Prostate gland (tissue), 2 donors: ENCODE data around the gene ABCA13. TPM values are rescaled to one million over a fixed set of nuclear protein-coding genes. Genes with fewer than 3 reads are reported as not detected.
"Not testable (repeated sequence)": the region's sequence is repeated elsewhere in the genome, so short reads cannot be mapped to it uniquely, and the experiment has no call there.

Experiments
- DNase-seq: peaks from one replicate; pipeline ENCODE4 v3.0.0-alpha.2; 2019; ENCODE audit warnings: low spot score
- H3K27ac ChIP-seq, 2 donors: fragments of 200-600 bp; sonication (generic); 2 replicates each; pipeline ENCODE4 v1.5.1; 2017 to 2019
- H3K27me3 ChIP-seq: fragments of 200-600 bp; sonication (generic); replicated peaks from 2 replicates; pipeline ENCODE4 v1.5.1; 2019; ENCODE audit not compliant: insufficient read depth
- H3K36me3 ChIP-seq, 2 donors: fragments of 200-600 bp; sonication (generic); 1 replicate in 1 of 2; 2 replicates in 1 of 2; pipeline versions ENCODE4 v1.5.1 to v1.8.1; 2017 to 2019
- H3K4me1 ChIP-seq: fragments of 200-600 bp; sonication (generic); replicated peaks from 2 replicates; pipeline ENCODE4 v1.5.1; 2019
- H3K4me3 ChIP-seq, 2 donors: fragments of 200-600 bp; sonication (generic); 2 replicates each; pipeline ENCODE4 v1.5.1; 2017 to 2019
- H3K9me3 ChIP-seq: fragments of 200-600 bp; sonication (generic); 2 replicates; pipeline ENCODE4 v1.5.1; 2017
- POLR2A ChIP-seq: fragments of 450-650 bp; IDR thresholded peaks from one replicate; pipeline ENCODE4 v1.6.1; 2016; ENCODE audit warnings: antibody characterized with exemption, mild to moderate bottlenecking
- POLR2AphosphoS5 ChIP-seq: sonication (generic); formaldehyde crosslinking; IDR thresholded peaks from one replicate; pipeline ENCODE4 v1.6.1; 2017; ENCODE audit warnings: antibody characterized with exemption
- WGBS: methylation state at CpG from one replicate; pipeline ENCODE4 v1.1.5; 2018; 5-methylcytosine and 5-hydroxymethylcytosine counted together
- intact Hi-C: fragments of 100-400 bp; cut with DNase I; formaldehyde crosslinking; loops from one replicate; pipeline ENCODE4 v1.14.2; 2022
- total RNA-seq, 2 donors: library from RNA; depleted of rRNA; stranded (reverse); fragments of >200 nt; gene quantifications; one replicate each; pipeline ENCODE4 v1.1.0, GENCODE V29; 2016
- TF ChIP-seq, protein P1 (sequence below), 4 experiments: fragments of 200-600 bp in 2 of 4; fragments of 450-650 bp in 2 of 4; sonication (generic) in 2 of 4; IDR thresholded peaks; 1 replicate in 3 of 4; 2 replicates in 1 of 4; pipeline ENCODE4 v1.5.1; 2016 to 2019; ENCODE audit warnings: antibody characterized with exemption in 4 of 4, mild to moderate bottlenecking in 2 of 4, moderate library complexity in 2 of 4

The ABCA13 gene
- total RNA-seq, 2 donors from 2014 or later: 0.14 to 3.5 TPM

DNA sequence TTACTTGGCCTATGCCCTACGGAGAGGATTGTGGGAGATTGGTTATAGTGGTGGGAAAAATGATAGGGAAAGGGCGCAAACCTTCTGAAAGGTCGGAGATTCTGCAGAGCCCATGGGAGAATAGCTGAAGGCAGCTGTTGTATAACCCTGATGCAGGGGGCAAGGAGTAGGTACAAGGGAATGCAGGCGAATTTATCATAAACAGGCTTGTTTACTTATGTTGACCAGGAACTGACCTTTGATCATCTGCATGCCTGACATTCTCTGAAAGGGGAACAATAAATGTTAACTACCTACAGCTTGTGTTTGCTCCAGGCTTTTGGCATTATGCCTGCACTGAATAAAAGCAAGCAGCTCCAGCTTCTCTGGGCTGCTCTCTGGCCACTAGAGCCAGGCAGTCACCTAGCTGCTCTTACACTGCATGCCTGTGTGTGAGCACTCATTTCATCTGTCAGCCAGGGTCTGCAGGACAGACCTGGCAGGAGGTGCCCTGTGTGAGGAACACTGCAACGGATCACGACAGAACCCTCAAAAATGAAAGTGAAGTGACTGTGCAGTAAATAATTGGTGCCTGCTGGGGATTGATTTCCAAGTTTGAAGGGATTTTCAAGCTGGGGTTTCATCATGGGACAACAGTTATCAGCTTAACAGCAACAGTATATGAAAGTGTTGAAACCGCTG lies 31.1 kb upstream of the ABCA13 start:
- 67% methylated on average over 7 of the region's 7 CpGs for WGBS
- no peak overlapping the region for H3K4me3 ChIP-seq
- no peak for DNase-seq

DNA sequence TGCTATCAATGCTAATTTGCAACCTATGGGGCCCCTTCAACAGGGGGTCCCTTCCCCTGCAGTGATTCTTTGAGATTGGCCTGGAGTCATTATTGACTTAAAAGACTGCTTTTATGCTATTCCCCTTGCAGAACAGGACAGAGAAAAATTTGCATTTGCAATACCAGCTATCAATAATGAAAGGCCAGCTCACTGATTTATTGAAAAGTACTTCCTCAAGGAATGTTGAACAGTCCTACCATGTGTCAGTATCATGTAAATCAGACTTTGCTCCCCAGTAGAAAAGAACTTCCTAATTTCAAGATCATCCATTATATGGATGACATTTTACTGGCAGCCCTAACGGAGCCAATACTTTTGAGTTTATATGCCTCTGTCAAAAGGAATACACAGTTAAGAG lies 29.7 kb upstream of the ABCA13 start:
- Histone ChIP-seq H3K4me1 (no peaks in the 10 kb centered on the region), H3K4me3 (no peak overlapping the region), H3K27me3 (no peaks in the 10 kb centered on the region), H3K27ac (no peak overlapping the region), H3K9me3 (no peaks in the 10 kb centered on the region), H3K36me3 (no peaks in the 10 kb centered on the region)
- DNase-seq: no peak
- TF ChIP-seq POLR2AphosphoS5 (no peak), POLR2A (no peak)
- TF ChIP-seq, protein P1, sequence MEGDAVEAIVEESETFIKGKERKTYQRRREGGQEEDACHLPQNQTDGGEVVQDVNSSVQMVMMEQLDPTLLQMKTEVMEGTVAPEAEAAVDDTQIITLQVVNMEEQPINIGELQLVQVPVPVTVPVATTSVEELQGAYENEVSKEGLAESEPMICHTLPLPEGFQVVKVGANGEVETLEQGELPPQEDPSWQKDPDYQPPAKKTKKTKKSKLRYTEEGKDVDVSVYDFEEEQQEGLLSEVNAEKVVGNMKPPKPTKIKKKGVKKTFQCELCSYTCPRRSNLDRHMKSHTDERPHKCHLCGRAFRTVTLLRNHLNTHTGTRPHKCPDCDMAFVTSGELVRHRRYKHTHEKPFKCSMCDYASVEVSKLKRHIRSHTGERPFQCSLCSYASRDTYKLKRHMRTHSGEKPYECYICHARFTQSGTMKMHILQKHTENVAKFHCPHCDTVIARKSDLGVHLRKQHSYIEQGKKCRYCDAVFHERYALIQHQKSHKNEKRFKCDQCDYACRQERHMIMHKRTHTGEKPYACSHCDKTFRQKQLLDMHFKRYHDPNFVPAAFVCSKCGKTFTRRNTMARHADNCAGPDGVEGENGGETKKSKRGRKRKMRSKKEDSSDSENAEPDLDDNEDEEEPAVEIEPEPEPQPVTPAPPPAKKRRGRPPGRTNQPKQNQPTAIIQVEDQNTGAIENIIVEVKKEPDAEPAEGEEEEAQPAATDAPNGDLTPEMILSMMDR (IDR thresholded peaks at IDR 0.05): no peak
- intact Hi-C loops: no loop called here
- 27% methylated on average over 1 of the region's 1 CpG for WGBS

More for the DNA sequence above, 31.1 kb upstream of the ABCA13 start:
- no peaks in the 10 kb centered on the region for H3K36me3 ChIP-seq
- TF ChIP-seq, protein P1 (IDR thresholded peaks at IDR 0.05): no peak
- TF ChIP-seq POLR2A: no peak
- TF ChIP-seq POLR2AphosphoS5: no peak
- no peaks in the 10 kb centered on the region for H3K9me3 ChIP-seq
- H3K27ac ChIP-seq: no peak overlapping the region
- no peaks in the 10 kb centered on the region for H3K27me3 ChIP-seq
- H3K4me1 ChIP-seq: no peaks in the 10 kb centered on the region
- intact Hi-C loops: no loop called here

GRCh38 chr7:48144291-48144768 lies 26.9 kb upstream of the ABCA13 start:
- Histone ChIP-seq H3K9me3 (no peaks in the 10 kb centered on the region), H3K36me3 (no peaks in the 10 kb centered on the region), H3K27me3 (no peaks in the 10 kb centered on the region), H3K4me3 (no peak overlapping the region), H3K4me1 (no peaks in the 10 kb centered on the region), H3K27ac (no peak overlapping the region)
- intact Hi-C loops: no loop called here
- 35% methylated on average over 4 of the region's 4 CpGs for WGBS
- DNase-seq: no peak
- TF ChIP-seq POLR2A (no peak), POLR2AphosphoS5 (no peak)
- TF ChIP-seq, protein P1 (IDR thresholded peaks at IDR 0.05): no peak

DNA sequence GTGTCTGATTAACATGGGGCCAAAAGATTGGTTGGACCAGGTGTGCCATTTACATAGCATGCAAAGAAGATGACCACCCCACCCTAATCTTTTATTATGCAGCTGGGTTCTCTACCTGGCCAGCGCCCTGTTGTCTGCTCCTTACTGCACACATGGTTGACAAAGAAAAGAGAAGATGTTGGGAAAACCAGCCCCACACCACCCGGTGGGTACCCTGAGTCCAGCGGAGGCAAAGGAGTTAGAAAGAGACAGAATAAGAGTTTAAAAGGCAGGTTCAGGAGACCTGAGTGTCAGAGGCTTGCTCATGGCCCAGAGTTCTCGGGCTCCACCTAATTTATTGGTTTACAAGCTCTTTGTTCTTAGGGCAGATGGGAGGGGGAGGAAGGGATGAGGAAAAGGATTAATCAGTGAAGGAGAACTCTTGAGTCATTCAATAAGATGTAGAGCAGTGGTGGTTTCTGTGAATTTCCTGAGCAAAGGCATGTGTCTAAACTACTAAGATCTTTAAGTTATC lies 24.1 kb upstream of the ABCA13 start:
- Histone ChIP-seq H3K27me3 (no peaks in the 10 kb centered on the region), H3K4me3 (no peak overlapping the region), H3K27ac (no peak overlapping the region), H3K4me1 (no peaks in the 10 kb centered on the region), H3K36me3 (no peaks in the 10 kb centered on the region), H3K9me3 (no peaks in the 10 kb centered on the region)
- TF ChIP-seq POLR2AphosphoS5: no peak
- TF ChIP-seq, protein P1 (IDR thresholded peaks at IDR 0.05): no peak
- no peak for DNase-seq
- WGBS: 57% methylated on average over 4 of the region's 4 CpGs
- intact Hi-C loops: no loop called here

GRCh38 chr7:48147690-48148089 lies 23.6 kb upstream of the ABCA13 start:
- H3K27me3 ChIP-seq, H3K9me3 ChIP-seq, H3K4me3 ChIP-seq, intact Hi-C loops, H3K27ac ChIP-seq, H3K4me1 ChIP-seq, DNase-seq, H3K36me3 ChIP-seq: not testable (repeated sequence)
- 46% methylated on average over 7 of the region's 7 CpGs for WGBS
